GM06990 (cell line): Measurements from ENCODE around the gene SFT2D3.

ENCODE experiments used
- DNase-seq: peaks from one replicate; pipeline ENCODE4 v3.0.0-alpha.2; 2011; ENCODE audit not compliant: insufficient read length; ENCODE audit errors: extremely low read depth
- H3K27me3 ChIP-seq: replicated peaks from 2 replicates; pipeline ENCODE4 v1.6.0; 2011; ENCODE audit warnings: low read length; ENCODE audit not compliant: control insufficient read depth, insufficient read depth
- H3K36me3 ChIP-seq: 2 replicates; pipeline ENCODE4 v1.5.1; 2011; ENCODE audit warnings: low read length; ENCODE audit not compliant: control insufficient read depth, insufficient read depth
- H3K4me3 ChIP-seq: replicated peaks from 2 replicates; pipeline ENCODE4 v1.5.1; 2011; ENCODE audit warnings: low read depth, mild to moderate bottlenecking, control low read depth, low read length
- TF ChIP-seq, protein P1 (sequence below): IDR thresholded peaks from 2 replicates; pipeline ENCODE4 v1.5.1; 2011; ENCODE audit warnings: low read length, control low read depth, mild to moderate bottlenecking, inconsistent platforms; ENCODE audit not compliant: insufficient read depth, poor library complexity, severe bottlenecking

Gene SFT2D3

DNA sequence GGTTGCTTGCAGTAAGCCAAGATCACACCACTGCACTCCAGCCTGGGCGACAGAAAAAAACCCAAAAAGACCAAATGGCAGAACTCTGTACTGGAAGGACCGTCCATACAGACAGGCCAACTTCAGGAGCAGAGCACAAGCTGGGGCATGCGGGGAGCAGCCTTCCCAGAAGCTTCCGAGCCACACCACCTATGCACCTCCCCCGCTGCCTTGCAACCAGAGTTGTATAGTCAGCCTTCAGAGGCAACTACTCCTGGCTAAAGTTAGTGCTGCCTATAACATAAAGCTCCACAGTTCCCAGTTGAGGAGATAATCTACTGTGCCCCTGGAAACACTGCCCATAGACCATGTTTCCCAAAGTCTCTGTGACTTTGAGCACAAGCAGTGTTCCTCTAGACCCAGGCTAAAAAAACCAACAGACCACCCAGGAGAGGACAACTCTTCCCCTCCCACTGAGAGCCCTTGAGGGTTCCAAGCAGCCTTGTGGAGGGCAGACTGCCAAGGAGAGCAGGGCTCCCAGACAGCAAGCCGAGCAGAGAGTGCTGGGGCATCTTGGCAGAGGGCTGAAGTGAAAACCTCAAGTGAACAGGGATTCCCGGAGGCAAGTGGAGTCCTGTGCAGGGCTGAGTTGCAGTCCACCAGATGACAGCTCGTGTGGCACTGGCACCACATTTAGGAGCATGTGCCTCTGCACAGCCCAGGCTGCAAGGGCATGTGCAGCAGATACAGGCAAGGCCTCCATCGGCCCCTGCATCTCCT lies 6.8 kb downstream of the SFT2D3 start:
- Histone ChIP-seq H3K27me3 (no peaks in the 10 kb centered on the region), H3K4me3 (no peak overlapping the region), H3K36me3 (peaks cover 17% of the 10 kb centered on the region)
- DNase-seq = no peak
- TF ChIP-seq, protein P1, sequence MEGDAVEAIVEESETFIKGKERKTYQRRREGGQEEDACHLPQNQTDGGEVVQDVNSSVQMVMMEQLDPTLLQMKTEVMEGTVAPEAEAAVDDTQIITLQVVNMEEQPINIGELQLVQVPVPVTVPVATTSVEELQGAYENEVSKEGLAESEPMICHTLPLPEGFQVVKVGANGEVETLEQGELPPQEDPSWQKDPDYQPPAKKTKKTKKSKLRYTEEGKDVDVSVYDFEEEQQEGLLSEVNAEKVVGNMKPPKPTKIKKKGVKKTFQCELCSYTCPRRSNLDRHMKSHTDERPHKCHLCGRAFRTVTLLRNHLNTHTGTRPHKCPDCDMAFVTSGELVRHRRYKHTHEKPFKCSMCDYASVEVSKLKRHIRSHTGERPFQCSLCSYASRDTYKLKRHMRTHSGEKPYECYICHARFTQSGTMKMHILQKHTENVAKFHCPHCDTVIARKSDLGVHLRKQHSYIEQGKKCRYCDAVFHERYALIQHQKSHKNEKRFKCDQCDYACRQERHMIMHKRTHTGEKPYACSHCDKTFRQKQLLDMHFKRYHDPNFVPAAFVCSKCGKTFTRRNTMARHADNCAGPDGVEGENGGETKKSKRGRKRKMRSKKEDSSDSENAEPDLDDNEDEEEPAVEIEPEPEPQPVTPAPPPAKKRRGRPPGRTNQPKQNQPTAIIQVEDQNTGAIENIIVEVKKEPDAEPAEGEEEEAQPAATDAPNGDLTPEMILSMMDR = no peak

DNA sequence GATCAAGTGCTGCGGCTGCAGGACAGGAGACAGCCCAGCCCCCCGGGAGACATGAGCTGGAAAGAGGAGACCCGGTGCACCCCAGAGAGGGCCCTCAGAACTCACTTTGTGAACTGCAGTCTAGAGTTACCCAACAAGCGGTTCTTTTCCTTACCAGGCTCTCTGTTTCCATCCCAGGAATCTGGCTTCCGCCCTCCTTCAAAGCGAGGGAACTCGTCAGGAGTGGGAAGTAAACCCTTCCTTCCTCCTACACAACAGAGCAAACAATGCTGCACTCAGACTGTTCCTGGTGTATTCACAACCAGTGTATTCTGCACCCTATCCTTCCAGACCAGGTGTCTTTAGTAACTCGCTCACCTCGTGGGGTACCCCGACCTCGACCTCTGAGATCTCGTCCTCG lies 8.0 kb downstream of the SFT2D3 start:
- Histone ChIP-seq H3K4me3 (no peak overlapping the region), H3K27me3 (no peaks in the 10 kb centered on the region), H3K36me3 (peaks cover 19% of the 10 kb centered on the region)
- TF ChIP-seq, protein P1 = no peak
- DNase-seq = no peak

DNA sequence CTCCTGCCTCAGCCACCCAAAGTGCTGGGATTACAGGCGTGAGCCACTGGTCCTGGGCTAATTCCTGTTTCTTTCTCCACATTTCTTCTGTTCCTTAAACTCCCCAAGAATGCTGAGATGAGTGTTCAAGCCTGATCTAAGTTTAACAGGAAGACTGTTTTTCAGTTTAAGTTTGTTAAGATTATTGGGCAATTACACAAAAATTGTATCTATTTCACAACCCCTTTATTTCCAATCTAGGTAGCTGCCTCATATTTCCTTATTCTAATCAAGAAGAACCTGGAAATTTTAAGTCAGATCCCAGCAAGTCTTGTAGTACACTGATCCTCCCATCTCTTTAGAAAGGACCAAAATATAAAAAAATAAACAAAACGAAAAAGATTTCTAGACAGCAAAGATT lies 11.7 kb downstream of the SFT2D3 start:
- peaks cover 17% of the 10 kb centered on the region for H3K36me3 ChIP-seq
- H3K27me3 ChIP-seq = no peaks in the 10 kb centered on the region
- no peak overlapping the region for H3K4me3 ChIP-seq
- no peak for DNase-seq
- TF ChIP-seq, protein P1 = no peak

DNA sequence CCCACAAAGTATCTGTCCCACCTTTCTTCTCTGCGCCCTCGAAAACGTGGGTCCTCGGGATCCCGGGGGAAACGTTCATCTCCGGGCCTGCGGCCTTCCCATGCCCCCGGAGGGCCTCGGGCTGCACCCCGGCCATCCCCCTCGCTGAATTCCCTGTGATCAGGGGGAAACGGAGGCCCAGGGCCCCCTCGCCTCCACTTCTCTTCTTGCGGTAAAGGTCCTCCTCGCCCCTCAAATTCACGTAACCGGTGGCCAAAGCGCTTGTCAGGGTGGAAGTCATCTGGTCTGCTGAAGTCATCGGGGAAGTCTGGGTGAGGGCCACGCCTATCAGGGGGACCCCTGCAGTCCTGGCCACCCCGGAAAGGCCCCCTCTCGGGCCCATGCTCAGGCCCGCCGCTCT lies 12.3 kb downstream of the SFT2D3 start:
- Histone ChIP-seq H3K36me3 (peaks cover 14% of the 10 kb centered on the region), H3K27me3 (no peaks in the 10 kb centered on the region), H3K4me3 (no peak overlapping the region)
- DNase-seq = no peak
- TF ChIP-seq, protein P1 = no peak

DNA sequence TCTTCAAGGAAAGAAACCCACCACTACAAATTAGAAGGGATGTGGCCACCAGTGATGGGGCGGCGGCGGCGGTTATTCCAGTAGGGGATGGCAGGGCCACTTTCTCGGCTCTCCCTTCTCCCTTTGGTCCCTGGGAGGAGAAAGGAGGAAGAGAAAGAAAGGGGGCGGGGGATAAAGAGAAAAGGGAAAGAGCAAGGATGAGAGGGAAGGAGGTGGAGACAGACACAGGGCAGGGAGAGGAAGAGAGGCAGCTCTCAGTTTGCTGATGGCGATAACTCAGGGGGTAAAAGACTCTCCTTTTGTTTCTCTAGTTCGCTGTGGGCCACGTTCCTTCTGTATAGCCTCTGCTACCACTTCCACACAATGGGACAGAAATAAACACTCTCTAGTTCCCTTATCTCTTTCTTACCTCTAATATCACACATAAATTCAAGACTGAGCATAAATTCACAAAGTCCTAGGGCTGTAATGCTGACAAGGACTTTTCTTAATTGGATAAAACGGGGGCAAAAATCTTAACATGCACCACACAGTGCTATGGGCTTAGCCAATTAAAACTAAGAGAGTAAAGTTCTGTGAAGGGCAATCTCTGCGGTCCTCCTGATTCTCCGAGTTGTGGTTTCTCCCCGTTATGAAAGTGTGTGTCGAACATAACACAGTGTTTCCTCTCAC lies 14.6 kb downstream of the SFT2D3 start:
- no peak for DNase-seq
- H3K36me3 ChIP-seq = peaks cover 17% of the 10 kb centered on the region
- no peak overlapping the region for H3K4me3 ChIP-seq
- no peaks in the 10 kb centered on the region for H3K27me3 ChIP-seq
- TF ChIP-seq, protein P1 = no peak
